Activated CD4-positive, alpha-beta T cell treated with anti-CD3 and anti-CD28 coated beads, Interleukin-2, amount 50 U/mL, for 1 hour (primary cell): ENCODE data around the gene DIPK1B.

Experiments used
- DNase-seq: peaks from one replicate; pipeline ENCODE4 v3.0.0-alpha.2; 2020

DIPK1B gene

DNA sequence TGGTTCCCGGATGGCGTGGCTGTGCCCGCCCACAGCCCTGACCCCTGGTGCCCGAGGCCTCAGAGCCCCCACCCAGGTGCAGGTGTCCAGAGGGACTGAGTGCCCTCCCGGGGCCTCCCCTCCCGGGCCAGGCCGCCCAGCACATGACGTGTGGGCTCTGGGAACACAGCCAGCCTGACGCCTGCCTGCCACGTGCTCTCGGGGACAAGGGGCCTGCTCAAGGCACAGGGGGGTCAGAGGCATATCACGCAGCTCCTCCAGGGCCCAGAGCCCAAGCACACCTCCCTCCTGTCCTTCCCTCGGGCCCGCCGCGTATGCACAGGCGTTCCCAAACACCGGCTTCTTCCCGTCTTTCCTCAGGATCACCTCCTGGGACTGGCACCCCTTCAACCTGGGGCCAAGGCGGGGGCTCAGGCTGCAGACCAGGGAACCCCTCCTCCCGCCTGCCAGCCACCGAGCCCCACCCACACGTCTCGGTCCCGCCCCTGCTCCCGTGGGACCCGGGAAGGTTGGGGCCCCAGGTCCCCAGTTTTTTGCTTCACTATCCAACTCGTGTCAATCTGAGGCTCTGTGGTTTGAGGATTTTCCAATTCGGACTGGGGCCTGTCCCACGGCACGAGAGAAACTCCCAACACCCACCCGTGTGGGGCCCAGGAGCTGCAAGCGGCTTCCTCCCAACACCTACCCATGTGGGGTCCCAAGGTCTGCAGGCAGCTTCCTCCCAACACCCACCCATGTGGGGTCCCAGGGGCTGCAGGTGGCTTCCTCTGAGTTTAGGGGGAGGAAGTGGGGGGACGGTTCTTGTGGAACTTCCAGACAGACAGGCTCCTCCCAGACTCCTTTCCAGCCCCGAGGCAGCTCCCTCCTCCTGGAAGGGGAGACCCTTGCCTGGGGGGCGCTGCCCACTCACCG is 28.9 kb downstream of the DIPK1B start:
- no peak for DNase-seq

DNA sequence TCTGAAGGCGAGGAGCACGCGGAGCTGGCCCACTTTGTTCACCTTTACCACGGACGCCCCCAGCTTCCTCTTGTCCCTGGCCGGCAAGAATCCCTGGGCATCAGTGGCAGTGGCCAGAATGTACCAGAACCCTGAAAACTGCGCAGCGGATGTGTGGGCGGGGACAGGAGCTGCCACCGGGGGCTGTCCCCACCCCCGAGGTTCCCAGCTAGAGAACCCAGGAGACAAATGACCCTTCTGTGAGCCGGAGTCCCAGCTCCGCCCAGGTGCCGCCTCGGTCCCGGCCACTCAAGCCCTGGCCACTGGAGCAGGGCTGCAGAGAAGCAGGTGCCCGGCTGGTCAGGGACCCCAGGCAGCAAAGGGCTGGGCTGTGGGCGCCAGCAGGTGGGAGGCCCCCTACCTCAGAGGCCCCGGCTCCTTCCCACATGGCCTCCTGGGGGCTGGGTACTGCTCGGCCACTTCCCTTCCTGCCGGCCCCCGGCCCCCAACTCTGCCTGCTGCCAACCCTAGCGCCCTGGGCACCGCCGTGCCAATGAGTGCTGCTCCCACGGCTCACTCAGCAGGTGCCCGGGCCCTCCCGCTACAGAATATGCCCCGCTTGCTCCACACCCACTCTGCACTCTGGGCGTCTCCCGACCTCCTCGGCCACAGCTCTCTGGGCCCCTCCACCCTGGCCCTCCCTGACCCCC is 29.7 kb downstream of the DIPK1B start:
- DNase-seq = no peak

DNA sequence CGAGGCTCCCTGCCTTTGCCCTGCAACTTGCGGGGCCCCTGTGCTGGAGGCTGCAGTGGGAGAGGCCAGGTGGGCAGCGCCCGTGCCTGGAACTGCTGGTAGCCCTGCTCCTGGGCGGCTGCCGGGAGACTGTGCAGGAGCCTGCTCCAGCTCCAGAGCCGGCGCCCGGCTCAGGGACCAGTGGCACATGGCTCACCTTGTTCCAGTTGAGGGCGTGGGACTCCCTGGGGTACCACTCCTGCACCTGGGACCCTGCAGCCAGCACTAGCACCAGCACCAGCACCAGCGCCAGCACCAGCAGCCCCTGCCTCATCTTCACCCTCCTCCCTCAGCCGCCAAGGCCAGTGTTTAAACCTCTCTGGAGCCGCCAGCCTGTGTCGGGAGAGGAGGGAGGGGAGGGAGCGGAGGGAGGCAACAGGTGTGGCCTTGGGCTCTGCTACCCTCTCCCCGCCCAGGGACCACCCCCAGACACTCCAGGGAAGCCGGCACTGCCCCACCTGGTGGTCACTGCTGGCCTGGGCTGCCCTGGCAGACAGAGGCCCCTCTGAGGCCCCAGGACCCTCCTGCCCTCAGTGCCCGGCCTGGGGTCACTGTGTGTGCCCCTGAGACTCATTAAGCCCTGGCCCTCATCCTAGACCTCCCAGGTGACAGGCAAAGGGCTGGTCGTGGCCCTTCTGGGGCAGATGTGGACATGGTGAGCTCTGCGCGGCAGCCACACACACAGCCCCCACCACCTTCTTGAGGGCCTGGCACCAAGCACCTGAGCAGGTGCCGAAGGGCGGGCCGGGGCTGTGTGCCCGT is 30.4 kb downstream of the DIPK1B start, which contains the start of gene LCN10:
Gene LCN10, minus strand, starts transcription at position 350 of the 801 bp plus-strand sequence. Its CDS starts 37 bp downstream, at position 313.
- no peak for DNase-seq

DNA sequence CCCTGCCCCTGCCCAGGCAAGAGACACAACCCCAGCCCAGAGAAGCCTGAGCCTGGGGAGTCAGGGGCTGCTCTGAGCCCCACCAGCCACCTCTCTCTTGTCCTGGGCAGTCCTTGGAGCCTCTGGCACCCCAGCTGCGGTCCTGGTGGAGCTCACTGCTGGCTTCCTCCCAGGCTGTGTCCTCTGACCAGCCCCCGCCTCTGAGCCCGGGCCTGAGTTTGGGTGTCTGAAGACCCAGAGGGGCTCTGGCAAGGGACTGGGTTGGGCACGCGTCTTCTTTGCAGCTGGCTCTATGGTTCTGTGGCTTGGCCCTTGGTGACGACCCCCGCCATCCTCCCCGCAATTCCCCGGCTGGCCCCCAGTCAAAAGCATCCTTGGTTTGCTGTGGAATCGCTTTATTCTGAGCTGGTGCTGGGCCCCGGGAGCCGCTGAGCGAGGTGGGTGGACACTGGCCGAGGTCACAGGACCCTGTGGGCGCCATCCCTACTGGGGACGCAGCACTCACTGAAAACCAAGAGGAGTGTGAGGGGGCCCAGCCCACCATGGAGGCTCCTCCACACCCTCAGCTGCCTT is 31.4 kb downstream of the DIPK1B start:
- no peak for DNase-seq

DNA sequence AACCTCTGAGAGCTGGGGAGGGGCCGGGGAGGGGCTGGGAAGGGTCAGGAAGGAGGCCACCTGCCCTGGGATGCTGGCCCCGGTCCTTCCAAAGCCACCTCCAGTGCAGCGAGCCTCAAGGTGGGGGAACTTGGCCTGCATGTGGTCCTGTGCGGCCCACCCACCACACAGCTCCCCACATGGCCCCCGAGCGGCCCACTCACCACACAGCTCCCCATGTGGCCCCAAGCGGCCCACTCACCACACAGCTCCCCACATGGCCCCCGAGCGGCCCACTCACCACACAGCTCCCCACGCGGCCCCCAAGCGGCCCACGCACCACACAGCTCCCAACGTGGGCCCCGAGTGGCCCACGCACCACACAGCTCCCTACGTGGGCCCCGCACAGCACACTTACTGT is 32.4 kb downstream of the DIPK1B start:
- no peak for DNase-seq

DNA sequence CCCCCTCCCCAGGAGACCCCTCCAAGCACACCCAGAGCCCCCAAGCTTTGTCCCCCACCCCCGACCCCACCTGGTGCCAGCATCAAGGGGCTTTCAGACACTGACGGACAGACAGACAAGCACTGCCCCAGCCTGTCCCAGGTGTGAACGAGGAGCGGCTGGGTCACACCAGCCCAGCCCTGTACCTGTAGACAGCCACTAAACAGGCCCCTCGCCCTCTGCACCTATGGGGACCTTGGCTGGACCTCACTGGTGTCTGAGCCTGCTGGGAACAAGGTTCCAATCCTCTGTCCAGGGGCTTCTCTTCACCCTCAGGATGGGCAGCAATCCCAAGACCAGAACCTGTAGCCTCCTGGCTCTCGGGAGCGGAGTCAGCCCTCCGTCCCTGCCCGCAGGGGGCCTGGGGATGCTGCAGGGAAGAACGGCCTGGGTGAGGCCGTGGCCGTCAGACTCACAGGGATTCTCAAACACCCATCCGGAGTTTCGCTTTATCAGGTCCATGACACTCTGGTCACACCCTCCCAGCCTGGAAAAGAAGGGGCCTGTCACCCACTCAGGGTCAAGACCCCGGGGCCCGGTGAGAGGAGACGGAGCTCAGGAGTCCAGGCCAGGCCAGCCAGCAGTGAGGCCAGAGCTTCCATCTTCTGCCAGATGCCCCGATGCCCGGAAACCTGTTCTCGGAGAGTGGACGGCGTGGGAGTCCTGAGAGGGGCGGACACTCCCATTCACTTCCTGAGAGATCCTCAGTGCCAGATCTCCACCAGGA is 33.2 kb downstream of the DIPK1B start:
- DNase-seq = no peak

GRCh38 chr9:136746155-136746490 is 33.8 kb downstream of the DIPK1B start:
- no peak for DNase-seq

GRCh38 chr9:136746621-136747020 is 34.2 kb downstream of the DIPK1B start:
- DNase-seq = no peak

- DNase-seq = no peak
Measured at GRCh38 chr9:136747161-136748060, 35.0 kb downstream of the DIPK1B start.

DNA sequence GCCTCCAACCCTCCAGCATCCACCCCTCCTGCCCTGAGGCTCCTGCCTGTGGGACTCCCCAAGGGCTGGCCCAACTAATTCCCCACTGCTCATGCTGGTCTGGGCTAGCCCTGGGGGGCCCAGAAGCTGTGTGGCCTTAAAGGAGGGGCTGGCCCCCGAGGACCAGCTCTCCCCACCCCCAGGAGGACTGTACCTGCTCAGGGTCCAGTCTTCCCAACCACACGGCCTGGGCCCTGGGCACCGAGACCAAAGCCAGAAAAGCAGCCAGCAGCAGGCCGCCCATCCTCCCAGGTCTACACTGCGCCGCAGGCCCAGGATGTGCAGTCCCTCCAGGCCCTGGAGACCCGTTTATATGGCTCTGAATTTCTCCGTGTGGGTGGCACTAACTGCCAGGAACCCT is 35.8 kb downstream of the DIPK1B start, which contains the start of gene LCN6:
Gene LCN6, minus strand, starts transcription at position 325 of the 400 bp plus-strand sequence. Its CDS starts 42 bp downstream, at position 283.
- DNase-seq = no peak

DNA sequence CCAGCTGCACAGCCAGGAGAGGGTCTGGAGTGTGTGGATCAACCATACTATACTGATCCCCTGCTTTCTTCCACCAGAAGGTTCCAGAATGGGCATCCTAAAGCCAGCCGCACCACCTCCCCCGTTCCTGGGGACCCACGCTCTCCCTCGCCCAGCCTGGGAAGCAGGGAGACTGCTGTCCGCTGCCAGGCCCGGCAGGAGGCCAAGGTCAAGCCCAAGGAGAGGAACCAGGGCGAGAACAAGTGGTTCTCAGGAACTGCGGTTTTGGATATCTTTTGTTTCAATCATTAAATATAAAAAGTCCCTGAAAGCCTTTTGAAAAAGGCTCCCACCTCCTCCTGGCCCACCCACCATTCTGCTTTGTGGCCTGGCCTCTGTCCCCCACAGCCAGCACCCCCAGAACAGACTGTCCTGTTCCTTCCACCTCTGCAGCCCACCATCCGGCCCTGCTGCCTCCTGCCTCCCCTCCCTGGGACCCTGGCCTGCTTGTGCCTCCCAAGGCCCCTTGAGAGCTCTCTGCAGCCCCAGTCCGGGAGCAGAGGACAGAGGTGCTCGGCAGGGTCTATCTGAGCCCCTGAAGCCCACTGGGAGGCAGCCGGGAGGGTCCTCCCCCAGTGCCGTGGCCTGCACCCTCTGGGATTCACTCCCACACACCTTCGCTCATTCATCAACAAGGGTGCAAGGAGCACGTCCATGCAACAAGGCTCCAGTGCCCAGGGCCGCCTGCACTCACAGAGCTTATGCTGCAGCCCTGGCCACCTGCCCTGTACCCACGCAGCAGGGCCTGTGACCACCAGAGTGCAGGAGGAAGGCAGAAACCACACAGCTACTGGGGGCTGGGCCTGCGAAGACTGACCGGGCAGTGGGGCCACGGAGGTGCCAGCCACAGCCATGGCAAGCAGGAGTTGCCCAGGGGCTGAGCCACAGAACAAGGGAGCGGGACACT is 36.6 kb downstream of the DIPK1B start:
- no peak for DNase-seq

- no peak for DNase-seq
Measured at GRCh38 chr9:136750526-136750925, 38.2 kb downstream of the DIPK1B start.

DNA sequence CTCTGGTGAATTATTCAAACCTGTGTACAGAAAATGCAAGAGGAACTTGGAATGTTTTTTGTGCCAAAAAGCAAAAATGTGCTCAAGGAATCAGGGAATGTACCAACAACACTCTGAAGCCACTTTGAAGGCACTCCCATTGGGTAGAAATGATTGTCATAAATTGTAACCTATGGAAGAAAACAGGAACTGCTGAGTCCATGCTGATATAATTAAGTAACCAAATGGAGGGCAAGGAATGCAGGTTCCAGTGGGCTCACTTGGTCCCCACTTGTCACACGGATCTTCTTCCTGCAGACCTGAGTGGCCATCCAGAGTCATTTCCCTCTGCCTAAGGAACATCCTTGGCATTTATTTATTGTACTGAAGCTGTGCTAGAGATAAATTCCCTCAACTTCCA is 38.9 kb downstream of the DIPK1B start:
- DNase-seq = no peak

DNA sequence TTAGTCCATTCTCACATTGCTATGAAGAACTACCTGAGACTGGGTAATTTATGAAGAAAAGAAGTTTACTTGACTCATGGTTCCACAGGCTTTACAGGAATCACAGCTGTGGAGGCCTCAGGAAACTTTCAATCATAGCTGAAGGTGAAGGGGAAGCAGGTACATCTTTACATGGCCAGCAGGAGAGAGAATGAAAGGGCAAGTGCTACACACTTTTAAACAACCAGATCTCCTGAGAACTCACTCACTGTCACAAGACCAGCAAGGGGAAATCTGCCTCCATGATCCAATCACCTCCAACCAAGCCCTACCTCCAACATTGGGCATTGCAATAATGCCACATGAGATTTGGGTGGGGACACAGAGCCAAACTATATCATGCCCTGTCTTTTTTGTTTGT is 39.4 kb downstream of the DIPK1B start:
- DNase-seq = no peak

GRCh38 chr9:136753371-136754058 is 41.1 kb downstream of the DIPK1B start:
- no peak for DNase-seq

GRCh38 chr9:136754059-136754572 is 41.7 kb downstream of the DIPK1B start:
- DNase-seq = no peak

DNA sequence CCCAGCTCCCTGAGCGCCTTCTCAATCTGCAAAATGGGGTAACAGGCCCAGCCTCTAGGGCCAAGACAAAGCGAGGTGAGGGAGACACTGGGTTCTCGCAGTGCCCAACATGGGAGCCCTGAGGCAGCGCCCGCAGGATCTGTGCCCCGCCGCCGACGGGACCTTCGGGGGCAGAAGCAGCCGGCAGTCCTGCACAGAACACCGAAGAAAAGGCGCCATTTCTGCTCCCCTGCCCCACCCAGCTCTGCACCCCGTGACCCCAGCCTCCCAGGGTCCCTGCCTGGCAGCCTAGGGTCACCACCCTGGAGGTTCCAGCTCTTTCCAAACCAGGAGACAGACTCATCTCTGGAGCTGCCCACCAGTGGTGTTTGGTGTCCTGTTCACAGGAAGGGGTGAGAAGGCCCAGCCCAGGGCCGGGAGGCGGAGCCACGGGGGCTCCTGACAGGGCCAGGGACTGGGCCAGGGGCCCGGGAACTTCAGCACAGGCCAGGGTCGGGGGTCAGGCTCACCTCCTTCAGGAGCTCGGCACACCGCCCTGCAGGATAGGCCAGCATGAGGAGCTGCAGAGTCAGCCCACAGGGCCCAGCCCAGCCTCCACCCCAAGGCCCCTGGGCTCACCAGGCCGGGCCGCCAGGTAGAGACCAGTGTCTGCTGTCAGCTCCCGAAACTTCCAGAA is 42.4 kb downstream of the DIPK1B start:
- DNase-seq = no peak
